HCT116 (cell line): ENCODE data around the gene ALLC.

Experiments
- EZH2 ChIP-seq: fragments of 200-600 bp; sonication (generic); IDR thresholded peaks from 2 replicates; pipeline ENCODE4 v1.6.1; 2017; ENCODE audit warnings: antibody characterized with exemption, mixed run types
- POLR2A ChIP-seq: IDR thresholded peaks from 2 replicates; pipeline ENCODE4 v1.7.0; 2011; ENCODE audit warnings: borderline replicate concordance; ENCODE audit not compliant: insufficient read depth, insufficient read length; ENCODE audit errors: extremely low read depth
- RAD21 ChIP-seq: IDR thresholded peaks from 2 replicates; pipeline ENCODE4 v1.6.1; 2012; ENCODE audit warnings: low read depth, mild to moderate bottlenecking
- SIN3A ChIP-seq: IDR thresholded peaks from 2 replicates; pipeline ENCODE4 v1.6.1; 2012; ENCODE audit warnings: low read depth
- YY1 ChIP-seq: IDR thresholded peaks from 2 replicates; pipeline ENCODE4 v1.6.1; 2011; ENCODE audit warnings: low read length, low read depth, moderate library complexity, mild to moderate bottlenecking; ENCODE audit not compliant: insufficient replicate concordance; ENCODE audit errors: extremely low read depth
- TF ChIP-seq, protein P1 (sequence below): IDR thresholded peaks from 2 replicates; pipeline ENCODE4 v1.6.1; 2012
- TF ChIP-seq, protein P2 (sequence below), 3 experiments: fragments of 200-600 bp in 1 of 3; sonication (generic) in 1 of 3; IDR thresholded peaks in 2 of 3; conservative IDR thresholded peaks in 1 of 3; 2 replicates each; pipeline ENCODE4 v1.5.1; 2012 to 2017; ENCODE audit warnings: low read depth in 2 of 3, low read length in 2 of 3, antibody characterized with exemption in 1 of 3, borderline replicate concordance in 1 of 3, control low read depth in 1 of 3, mild to moderate bottlenecking in 1 of 3, mixed read lengths in 1 of 3, mixed run types in 1 of 3, moderate library complexity in 1 of 3; ENCODE audit not compliant: insufficient read depth in 1 of 3

DNA sequence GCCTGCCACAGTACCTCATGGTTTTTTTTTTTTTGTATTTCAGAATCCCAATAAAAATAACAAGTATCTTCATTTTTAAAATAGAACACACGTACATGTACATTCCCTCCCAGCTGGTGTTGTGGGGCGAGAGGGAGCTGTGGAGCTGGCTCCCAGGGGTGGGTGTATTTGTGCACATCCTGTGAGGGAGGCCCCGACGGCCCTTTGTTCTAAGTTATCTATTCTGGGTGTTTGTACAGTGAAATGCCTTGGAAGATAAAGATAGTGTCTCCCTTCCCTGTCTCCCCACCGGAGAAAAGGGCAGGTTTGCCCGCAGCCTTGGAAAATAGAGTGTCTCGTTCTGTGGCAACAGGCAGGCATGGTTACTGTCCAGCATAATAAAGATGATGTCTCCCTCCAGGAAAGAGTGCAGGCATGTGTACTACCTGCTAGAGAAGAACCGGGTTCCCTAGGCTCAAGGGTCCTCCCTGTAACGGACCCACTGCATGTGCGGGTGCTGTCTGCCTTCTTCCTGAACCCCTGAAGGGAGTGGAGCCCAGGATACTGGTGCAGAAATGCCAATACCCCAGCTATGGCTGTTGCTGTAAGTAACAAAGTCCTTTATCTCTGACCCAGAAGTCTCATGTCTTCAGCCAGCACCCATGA, 12.1 kb upstream of the ALLC start:
- TF ChIP-seq EZH2 (no peak), POLR2A (no peak), YY1 (no peak), RAD21 (no peak), SIN3A (no peak)
- TF ChIP-seq, protein P1, sequence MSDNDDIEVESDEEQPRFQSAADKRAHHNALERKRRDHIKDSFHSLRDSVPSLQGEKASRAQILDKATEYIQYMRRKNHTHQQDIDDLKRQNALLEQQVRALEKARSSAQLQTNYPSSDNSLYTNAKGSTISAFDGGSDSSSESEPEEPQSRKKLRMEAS = no peak
- TF ChIP-seq, protein P2, sequence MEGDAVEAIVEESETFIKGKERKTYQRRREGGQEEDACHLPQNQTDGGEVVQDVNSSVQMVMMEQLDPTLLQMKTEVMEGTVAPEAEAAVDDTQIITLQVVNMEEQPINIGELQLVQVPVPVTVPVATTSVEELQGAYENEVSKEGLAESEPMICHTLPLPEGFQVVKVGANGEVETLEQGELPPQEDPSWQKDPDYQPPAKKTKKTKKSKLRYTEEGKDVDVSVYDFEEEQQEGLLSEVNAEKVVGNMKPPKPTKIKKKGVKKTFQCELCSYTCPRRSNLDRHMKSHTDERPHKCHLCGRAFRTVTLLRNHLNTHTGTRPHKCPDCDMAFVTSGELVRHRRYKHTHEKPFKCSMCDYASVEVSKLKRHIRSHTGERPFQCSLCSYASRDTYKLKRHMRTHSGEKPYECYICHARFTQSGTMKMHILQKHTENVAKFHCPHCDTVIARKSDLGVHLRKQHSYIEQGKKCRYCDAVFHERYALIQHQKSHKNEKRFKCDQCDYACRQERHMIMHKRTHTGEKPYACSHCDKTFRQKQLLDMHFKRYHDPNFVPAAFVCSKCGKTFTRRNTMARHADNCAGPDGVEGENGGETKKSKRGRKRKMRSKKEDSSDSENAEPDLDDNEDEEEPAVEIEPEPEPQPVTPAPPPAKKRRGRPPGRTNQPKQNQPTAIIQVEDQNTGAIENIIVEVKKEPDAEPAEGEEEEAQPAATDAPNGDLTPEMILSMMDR (IDR thresholded peaks at IDR 0.05 in 2 of 3, conservative IDR thresholded peaks at IDR 0.05 in 1 of 3; ENCODE audit: borderline replicate concordance in 1 of 3, insufficient read depth in 1 of 3, low read depth in 2 of 3, low read length in 2 of 3) = no peak
